ENCODE data around the gene SPTBN2.

DNA sequence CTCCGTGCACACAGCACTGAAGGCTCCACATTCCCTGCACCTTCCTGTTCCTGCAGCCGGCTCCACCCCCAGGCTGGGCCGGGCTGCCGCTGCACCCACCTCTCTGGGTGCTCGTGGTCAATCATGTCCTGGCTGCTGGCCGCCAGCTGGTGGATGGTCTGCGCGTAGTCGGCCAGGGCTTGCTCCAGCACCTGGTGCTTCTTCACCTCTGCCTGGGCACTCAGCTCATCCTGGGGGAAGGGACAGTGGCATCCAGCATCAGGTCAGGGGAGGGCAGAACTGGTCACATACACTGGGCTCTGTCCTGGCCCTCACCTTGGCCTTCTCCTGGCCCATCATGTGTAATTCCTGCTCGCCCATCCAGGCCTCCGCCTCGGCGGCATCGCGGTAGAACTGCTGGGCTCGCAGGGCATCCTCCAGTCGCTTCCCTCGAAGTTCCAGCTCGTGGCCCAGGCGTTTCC, 36.1 kb downstream of the SPTBN2 start:
- TF ChIP-seq CTCF (IDR thresholded peaks at IDR 0.05) (no peak), EP300 (IDR thresholded peaks at IDR 0.05) (no peak), POLR2A (IDR thresholded peaks at IDR 0.05) (no peak)

Data from tibial nerve (tissue), 4 donors.